ENCODE measurements around the gene CALML5.
"Not testable (repeated sequence)": the region's sequence is repeated elsewhere in the genome, so short reads cannot be mapped to it uniquely, and the experiment has no call there.

CALML5 gene

GRCh38 chr10:5481121-5481520, 18.2 kb downstream of the CALML5 start:
- DNase-seq (ENCODE audit: low read depth), result no peak

- DNase-seq (ENCODE audit: low read depth), result no peak
Measured at GRCh38 chr10:5480162-5480941, 19.0 kb downstream of the CALML5 start.

GRCh38 chr10:5479481-5480161, 19.7 kb downstream of the CALML5 start:
- DNase-seq (ENCODE audit: low read depth), result no peak

GRCh38 chr10:5478694-5479305, 20.6 kb downstream of the CALML5 start:
- DNase-seq (ENCODE audit: low read depth), result no peak

- DNase-seq (ENCODE audit: low read depth), result no peak
Measured at GRCh38 chr10:5477948-5478693, 21.2 kb downstream of the CALML5 start.

GRCh38 chr10:5476918-5477525, 22.3 kb downstream of the CALML5 start:
- DNase-seq (ENCODE audit: low read depth), result no peak

- not testable (repeated sequence) for DNase-seq (ENCODE audit: low read depth)
Measured at GRCh38 chr10:5475974-5476807, 23.2 kb downstream of the CALML5 start.

- DNase-seq (ENCODE audit: low read depth), result not testable (repeated sequence)
Measured at GRCh38 chr10:5475088-5475487, 24.3 kb downstream of the CALML5 start.

- not testable (repeated sequence) for DNase-seq (ENCODE audit: low read depth)
Measured at GRCh38 chr10:5474642-5475041, 24.7 kb downstream of the CALML5 start.

GRCh38 chr10:5470062-5470751, 29.2 kb downstream of the CALML5 start:
- no peak for DNase-seq (ENCODE audit: low read depth)

- no peak for DNase-seq (ENCODE audit: low read depth)
Measured at GRCh38 chr10:5469353-5470061, 29.9 kb downstream of the CALML5 start.

- DNase-seq (ENCODE audit: low read depth), result no peak
Measured at GRCh38 chr10:5468262-5469106, 30.9 kb downstream of the CALML5 start.

- no peak for DNase-seq (ENCODE audit: low read depth)
Measured at GRCh38 chr10:5467634-5468255, 31.6 kb downstream of the CALML5 start.

GRCh38 chr10:5467207-5467535, 32.2 kb downstream of the CALML5 start:
- DNase-seq (ENCODE audit: low read depth), result no peak

GRCh38 chr10:5466451-5467206, 32.7 kb downstream of the CALML5 start:
- peak; percentile 44 for DNase-seq (ENCODE audit: low read depth)

- DNase-seq (ENCODE audit: low read depth), result no peak
Measured at GRCh38 chr10:5465976-5466450, 33.4 kb downstream of the CALML5 start.

- DNase-seq (ENCODE audit: low read depth), result no peak
Measured at GRCh38 chr10:5464546-5464945, 34.8 kb downstream of the CALML5 start.

All from non-pigmented ciliary epithelial cell (primary cell).